Urothelium cell line (cell line): ENCODE data around the gene RGS14.
"Not testable (repeated sequence)": the region's sequence is repeated elsewhere in the genome, so short reads cannot be mapped to it uniquely, and the experiment has no call there.

ENCODE experiments used
- DNase-seq: peaks from one replicate; pipeline ENCODE4 v3.0.0; 2011; ENCODE audit warnings: low spot score, mixed read lengths
- FAIRE-seq: peaks from 2 replicates; lab custom pipeline; 2011; peaks lifted over from hg19 to GRCh38; lab: Jason Lieb, UNC

RGS14 gene

DNA sequence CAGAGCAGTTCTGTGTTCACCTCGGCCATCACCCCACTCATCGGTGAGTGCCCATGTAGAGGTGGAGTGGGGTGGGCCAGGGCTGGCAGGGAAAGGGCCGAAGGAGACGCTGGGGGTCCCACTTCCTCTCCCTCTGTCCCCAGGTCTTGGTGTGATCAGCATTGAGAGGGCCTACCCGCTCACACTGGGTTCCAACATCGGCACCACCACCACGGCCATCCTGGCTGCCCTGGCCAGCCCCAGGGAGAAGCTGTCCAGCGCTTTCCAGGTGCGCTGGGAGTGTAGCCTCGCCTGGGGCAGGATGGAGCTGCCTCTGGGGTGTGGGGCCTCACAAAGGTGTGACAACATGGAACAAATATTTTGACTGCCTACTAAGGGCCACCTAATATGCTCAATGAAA, 39.1 kb downstream of the RGS14 start:
- no peak for FAIRE-seq
- no peak for DNase-seq

DNA sequence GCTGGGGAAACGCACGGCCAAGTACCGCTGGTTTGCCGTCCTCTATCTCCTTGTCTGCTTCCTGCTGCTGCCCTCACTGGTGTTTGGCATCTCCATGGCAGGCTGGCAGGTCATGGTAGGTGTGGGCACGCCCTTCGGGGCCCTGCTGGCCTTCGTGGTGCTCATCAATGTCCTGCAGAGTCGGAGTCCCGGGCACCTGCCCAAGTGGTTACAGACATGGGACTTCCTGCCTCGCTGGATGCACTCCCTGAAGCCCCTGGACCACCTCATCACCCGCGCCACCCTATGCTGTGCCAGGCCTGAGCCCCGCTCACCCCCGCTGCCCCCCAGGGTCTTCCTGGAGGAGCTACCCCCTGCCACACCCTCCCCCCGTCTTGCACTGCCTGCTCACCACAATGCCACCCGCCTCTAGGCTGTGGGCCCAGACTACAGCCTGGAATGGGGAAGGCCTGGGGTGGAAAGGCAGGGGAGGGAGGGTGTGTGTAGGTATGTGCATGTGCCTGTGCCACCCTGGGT, 40.2 kb downstream of the RGS14 start:
- DNase-seq: no peak
- no peak for FAIRE-seq

DNA sequence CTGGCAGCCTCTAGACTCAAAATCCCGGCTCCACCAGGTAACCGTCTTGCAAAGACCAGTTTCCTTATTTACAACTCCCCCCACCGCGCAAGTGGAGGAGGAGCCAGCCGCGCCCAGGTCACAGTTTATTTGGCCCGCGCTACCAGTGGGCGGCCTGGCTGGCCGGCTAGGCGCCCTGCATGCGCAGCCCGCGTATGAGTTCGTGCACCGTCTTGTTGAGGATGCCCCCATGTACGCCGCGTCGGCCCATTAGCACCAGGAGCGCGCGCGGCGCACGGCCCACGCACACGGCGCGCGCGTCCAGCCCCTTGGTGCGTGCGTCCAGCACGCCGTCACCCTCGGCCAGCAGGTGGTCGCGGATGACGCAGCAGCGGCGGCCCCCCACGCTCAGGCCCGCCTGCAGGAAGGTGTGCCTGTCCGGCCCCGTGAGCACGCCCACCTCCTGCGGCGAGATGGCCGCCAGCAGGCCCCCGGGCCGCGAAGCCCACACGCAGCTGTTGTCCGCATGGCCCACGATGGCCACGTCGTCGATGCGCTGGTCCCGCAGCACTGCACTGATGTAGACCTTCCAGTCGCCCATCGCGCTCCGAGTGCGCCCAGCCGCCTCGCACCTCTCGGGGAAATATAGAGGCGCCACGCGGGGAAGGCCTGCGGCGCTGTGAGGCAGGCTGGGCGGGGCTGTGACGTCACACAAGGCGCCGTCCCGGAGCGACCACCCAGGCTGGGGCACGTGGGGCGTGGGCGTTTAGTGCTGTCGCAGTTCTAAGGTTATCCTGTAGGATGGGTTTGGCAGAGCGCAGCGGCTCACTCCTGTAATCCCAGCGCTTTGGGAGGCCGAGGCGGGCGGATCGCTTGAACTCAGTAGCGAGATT, 42.5 kb downstream of the RGS14 start, which contains the start of gene PFN3:
TSS of gene PFN3 (minus strand) at position 665 of the 872 bp plus-strand sequence. CDS start at position 580, 85 bp downstream.
- FAIRE-seq (no peak), DNase-seq (no peak)

DNA sequence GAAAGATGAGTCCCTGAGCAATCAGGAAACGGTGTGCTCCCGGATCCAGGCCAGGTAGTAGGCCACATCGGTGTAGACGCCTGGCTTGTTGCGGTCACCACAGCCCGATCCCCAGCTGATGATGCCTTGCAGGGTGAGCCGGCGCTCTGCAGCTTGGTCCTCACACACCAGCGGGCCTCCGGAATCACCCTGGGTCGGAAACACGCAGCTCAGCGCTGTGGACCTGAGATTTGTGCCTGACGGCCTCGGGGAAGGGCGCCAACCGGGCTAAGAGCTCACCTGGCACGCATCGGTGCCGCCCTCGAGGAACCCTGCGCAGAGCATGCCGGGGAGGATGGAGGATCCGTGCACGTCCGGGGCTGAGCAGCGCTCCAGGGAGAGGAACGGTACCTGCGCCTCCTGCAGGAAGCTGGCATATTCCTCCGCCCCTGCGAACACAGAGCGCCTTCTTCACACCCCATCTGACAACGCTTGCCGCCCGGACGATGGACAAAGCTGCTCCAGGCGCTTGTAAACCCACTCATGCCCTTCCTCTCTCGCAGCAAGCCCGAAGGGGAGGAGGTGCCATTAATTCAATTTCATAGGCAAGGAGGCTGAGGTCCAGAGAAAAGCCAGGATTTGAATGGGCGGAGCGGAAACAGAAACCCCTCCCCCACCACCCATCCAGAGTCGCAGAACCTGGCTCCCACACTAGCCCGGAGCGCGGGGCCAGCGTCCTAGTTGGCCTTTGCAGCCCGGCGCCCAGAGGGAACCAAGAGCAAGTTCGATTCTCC, 44.7 kb downstream of the RGS14 start:
- FAIRE-seq: no peak
- no peak for DNase-seq

DNA sequence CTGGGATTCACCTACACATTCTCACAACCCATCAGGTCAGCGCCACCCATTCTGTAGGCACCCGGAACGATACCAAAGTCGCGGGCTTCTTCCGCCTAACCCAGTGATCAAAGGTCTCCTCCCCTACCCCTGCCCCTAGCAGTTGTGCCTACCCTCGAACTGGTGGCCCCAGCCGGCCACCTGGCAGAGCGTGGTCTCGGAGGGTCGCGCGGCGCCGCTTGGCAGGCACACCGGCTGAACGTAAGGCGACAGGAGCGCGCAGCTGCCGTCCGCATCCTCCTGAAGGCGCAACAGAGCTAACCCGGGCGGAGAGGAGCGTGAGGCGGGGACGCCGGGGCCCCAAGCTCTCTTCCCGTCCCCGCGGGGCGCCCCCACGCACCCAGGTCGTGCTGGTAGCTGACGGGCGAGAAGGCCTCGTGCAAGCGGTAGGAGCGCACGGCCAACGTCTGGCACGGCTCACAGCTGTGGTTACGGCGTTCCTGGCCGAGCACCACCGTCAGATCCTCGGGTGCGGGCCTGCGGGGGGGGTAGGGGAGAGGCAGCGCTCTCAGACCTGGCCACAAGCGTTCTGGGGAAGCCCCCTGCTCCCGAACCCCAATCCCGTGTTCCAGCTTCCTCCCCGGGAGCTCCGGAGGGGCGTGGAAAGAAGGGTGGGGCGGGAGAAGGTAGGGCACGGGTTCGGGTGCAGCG, 45.5 kb downstream of the RGS14 start:
- DNase-seq: no peak

DNA sequence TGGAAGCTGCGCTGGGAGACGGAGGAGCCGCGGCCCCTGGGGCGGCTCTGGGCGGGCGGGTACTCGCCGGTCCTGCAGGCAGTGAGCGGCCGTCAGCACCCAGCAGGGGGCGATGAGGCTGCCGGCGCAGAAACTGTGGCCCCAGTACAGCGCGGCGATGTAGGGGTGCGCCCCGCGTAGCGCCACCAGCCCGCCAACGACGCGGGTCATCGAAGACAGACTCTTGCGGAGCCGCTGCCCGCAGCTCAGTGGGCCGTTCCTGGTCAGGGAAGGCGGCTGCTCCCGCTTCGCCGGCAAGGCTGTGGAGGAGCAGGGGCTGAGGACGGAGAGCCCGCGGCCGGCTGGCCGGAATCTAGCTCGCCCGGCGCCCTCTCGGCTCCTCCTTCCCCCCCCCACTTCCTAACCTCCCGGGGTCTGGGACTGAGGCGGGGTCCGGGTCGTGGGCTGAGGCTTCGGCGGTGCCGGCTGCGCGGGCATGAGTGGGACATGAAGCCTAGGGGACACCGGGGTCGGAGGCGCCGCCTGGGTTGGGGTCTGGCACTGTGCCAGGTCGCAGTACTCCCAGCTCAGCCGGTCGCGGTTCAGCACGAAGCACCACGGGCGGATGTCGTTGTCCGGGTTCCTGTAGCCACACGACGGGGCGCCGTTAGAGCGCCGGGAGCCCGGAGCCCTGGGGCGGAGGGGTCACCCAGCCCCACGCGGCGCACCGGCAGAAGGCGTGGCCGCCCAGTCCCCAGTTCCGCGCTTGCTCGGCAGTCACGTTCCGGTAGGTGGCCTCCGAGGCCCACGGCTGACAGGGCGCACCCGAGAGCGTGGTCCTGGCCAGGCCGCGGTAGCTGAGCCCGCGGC, 46.3 kb downstream of the RGS14 start:
- DNase-seq (peak; percentile 92), FAIRE-seq (peak; percentile 78)

More for the DNA sequence above, 45.5 kb downstream of the RGS14 start:
- FAIRE-seq: no peak

DNA sequence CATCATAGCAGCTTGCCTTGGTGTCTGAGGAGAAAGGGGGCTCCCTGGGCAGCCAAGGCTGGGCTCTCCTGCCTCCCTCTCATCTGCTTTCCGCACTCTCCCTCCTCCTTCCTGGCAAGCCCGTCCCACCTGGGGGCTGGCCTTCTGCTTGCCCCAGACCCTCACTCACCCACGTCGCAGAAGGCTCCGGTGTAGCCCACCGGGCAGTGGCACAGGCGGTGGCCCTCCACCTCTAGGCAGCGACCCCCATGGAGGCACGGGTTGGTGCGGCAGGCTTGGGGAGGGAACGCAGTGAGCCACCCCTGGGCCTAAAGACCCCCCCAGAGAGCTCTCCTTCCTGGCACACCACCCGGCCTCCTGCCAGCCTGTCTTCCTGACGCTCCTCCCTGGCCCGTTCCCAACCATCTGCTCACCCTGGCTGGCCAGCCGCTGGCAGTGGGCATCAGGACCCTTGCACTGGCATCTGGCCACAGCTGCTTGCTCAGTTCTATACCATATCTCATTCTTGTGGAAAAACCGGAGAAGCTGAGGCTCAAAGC, 47.0 kb downstream of the RGS14 start:
- no peak for FAIRE-seq
- DNase-seq: peak; percentile 23

DNA sequence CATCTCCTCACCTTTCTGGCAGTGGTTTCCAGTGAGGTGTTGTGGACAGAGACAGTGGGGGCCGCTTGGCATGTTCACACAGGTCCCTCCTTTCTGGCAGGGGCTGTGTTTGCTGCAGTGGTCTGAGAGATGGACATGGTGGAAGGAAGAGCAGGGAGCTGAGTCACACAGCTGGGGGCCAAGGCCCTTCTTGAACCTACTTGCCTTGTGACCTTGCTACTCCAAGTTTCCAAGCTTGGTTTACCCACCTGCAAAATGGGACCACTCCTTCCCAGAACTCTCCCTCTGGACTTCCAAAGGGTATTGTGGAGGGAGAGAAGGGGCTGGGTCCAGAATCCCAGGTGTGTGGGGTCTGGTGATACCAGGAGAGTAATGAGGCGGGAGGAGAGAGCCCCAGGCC, 47.6 kb downstream of the RGS14 start:
- DNase-seq (no peak), FAIRE-seq (no peak)

DNA sequence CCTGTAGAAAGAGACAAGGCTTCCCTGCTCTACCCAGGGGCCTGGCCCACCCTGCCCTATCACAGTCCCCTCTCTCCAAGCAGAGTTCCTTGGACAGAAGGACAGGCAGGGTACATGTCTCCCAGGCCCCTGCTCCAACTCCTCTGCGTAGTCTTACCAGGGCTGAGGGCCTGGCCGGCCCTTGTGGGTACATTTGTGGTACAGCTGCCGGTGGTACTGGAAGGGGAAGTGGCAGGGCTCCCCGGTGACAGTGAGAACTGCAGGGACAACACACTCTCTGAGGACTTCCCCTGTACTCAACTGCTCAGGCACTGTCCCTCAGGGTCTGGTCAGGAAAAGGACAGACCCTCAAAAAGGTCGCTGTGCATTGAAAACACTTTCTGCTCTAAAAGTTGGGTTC, 48.1 kb downstream of the RGS14 start:
- DNase-seq (no peak), FAIRE-seq (no peak)

DNA sequence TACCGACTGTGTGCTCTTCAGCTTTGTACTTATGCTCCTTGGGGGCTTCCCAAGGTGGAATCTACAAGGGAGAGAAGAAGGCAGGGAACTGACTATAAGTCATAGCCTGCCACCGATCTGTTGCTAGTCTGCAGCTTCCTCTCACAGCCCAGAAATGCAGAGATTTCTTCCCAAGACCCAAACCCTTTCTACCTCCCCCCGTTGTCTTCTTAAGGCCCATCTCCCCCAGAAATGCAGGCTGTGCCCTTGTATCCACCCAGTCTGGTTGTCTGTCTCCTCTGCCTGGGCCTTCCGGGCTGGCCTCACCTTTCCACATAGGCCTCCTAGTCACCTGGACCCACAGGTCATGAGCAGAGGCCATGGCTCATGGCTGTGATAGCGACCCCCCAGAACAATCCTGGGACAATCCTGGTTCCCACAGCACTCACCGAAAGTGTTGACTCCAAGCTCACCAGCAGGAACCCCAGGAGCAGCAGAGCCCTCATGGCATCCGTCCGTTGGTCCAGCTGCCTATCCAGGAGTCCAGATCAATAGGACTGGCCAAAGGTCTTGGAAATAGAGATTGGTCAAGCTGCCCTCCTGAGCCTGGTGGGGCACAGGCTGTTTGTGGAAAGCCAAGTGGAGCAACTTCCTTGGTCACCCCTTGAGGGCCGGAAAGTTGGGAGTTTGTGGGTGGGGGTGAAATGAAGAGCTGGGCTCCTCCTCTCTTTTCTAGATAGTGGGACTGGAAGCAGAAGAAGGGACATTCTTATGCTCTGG, 51.5 kb downstream of the RGS14 start, which contains the start of gene F12:
TSS of gene F12 (minus strand) at position 522 of the 759 bp plus-strand sequence. CDS start at position 485, 37 bp downstream.
- no peak for FAIRE-seq
- no peak for DNase-seq

DNA sequence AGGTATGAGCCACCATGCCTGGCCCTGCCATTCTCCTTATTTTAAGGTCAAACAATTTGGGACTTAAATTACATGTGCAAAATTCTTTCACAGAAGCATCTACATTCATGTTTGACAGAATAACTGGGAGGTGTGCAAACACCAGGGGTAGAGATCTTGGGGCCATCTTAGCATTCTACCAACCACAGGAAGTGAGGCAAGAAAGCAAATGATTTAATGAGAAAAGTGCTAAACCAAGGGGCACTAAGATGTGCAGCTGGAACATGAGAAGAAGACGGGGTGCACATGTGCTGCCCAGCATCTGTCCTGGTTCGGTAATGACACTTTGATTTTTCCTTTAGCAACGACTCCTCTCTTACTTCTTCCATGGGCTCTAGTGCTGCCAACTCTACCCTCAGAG, 52.9 kb downstream of the RGS14 start:
- FAIRE-seq (no peak), DNase-seq (no peak)

DNA sequence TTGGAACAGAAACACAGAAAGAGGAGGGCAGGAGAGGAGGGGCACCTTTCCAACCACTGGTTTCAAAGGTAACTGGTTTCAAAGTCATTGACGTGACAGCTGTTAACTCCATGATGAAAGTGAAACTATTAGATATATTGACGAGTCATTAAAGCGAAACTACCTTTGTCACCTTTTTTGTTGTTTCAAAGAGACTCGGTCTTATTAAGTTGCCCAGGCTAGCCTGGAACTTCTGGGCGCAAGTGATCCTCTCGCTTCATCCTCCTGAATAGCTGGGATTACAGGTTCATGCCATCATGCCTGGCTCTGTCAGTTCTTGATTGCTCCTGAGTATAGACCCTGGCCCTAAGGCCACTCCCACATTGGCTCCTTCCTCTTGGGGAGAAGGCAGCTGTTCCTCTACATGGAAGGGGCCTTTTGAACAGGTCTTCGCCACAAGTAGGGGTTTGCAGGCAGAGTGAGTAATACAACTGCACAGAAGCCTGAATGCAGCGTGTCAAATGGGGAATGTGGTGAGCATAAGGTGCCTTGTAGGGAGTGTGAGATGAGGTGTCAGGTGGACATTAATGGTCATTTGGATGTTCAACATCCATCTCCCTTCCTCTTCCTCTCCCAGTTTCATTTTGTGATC, 55.0 kb downstream of the RGS14 start:
- FAIRE-seq (no peak), DNase-seq (no peak)

DNA sequence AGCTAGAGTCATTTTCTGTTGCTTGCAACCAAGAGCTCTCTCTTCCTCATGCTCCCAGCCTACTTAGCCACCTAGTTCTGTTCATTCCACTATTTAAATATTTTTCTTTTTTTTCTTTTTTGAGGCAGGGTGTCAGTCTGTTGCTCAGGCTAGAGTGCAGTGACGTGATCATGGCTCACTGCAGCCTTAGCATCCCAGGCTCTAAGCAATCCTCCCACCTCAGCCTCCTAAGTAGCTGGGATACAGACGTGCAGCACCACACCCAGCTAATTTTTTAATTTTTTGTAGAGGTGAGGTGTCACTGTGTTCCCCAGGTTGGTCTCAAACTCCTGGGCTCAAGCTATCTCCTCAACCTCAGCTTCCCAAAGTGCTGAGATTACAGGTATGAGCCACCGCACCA, 56.8 kb downstream of the RGS14 start:
- no peak for FAIRE-seq

DNA sequence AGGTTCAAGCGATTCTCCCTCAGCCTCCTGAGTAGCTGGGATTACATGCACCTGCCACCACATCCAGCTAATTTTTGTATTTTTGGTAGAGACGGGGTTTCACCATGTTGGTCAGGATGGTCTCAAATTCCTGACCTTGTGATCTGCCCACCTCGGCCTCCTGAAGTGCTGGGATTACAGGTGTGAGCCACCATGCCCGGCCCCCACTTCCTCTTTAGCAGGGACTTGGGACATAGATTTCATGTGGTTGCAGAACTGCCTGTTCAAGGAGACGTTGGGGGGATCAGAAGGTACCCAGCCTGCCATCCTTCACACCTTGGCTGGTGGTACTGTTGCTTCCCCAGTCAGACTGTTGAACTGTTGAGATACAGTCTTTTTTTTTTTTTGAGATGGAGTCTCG, 59.4 kb downstream of the RGS14 start:
- not testable (repeated sequence) for FAIRE-seq, DNase-seq

More for the DNA sequence above, 56.8 kb downstream of the RGS14 start:
- DNase-seq: no peak

DNA sequence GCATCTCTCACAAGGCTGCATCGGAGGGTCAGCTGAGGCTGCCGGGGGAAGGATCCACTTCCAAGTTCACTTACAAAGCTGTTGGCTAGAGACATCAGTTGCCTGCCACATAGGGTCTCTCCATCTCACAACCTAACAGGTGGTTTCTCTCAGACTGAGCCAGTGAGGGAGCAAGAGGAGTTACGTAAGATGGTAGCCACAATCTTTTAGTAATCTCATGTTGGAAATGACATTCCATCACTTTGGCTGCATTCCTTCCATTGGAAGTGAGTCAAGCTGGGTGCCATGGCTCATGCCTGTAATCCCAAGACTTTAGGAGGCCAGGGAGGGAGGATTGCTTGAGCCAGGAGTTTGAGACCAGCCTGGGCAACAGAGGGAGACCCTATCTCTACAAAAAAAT, 61.3 kb downstream of the RGS14 start:
- FAIRE-seq (no peak), DNase-seq (no peak)

DNA sequence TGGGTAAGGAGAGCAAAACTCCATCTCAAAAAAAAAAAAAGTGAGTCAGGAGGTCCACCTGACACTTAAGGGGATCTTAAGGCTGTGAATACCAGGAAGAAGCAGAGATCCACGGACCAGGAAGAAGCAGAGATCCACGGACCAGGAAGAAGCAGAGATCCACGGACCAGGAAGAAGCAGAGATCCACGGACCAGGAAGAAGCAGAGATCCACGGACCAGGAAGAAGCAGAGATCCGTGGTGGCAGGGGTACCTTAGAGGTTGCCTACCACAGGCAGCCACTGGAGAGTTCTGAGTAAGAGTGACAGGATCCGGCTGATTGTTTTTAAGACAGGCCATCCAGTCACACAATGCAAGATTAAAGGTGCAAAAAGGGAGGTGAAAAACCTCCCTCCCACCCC, 62.7 kb downstream of the RGS14 start:
- FAIRE-seq, DNase-seq: not testable (repeated sequence)

DNA sequence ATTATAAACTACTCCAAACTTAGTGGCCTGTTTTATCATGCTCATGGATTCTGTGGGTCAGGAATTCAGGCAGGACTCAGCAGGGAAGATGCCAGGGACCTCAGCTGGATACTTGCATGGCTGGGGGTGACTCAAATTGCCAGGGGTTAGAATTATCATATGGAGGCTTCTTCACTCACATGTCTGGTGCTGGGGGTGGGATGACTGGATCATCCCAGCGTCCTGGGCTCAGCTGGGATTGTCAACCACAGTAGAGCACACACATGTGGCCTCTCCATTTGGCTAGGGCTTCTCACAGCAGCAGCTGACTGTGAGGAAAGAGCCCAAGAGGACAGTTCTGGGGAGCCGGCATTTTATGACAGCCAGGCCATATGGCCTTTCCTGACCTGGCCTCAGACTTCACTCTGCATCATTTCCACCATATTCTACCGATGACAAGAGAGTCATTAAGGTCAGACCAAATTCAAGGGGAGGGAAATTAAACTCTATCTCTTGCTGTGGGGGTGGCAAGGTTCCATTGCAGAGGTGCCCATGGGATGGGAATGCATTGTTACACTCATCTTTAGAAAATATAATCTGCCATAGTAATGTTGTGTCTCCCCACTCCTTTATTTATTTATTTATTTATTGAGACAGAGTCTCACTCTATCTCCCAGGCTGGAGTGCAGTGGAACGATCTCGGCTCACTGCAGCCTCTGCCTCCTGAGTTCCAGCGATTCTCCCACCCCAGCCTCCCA, 63.5 kb downstream of the RGS14 start:
- DNase-seq: no peak
- FAIRE-seq: no peak
